Natural killer cell (primary cell): Measurements from ENCODE around the gene SKI. TPM values are rescaled to one million over a fixed set of nuclear protein-coding genes. Genes with fewer than 3 reads are reported as not detected.

Experiments
- ATAC-seq, 3 donors: fragments of 150-1000 bp in 2 of 3; fragments of 200-7000 bp in 1 of 3; cut with Tn5 transposase; 1 replicate in 1 of 3; 2 replicates in 2 of 3; pipeline ENCODE4 v1.10.0; 2021; ENCODE audit warnings: mild to moderate bottlenecking in 2 of 3, moderate library complexity in 2 of 3
- DNase-seq, 2 donors: peaks; one replicate each; pipeline versions ENCODE4 v3.0.0 to v3.0.0-alpha.2; 2013 to 2021; ENCODE audit warnings: mixed read lengths in 1 of 2
- H3K27ac ChIP-seq: one replicate; pipeline ENCODE4 v1.5.1; 2013; ENCODE audit warnings: mild to moderate bottlenecking, low read length
- H3K27me3 ChIP-seq: one replicate; pipeline ENCODE4 v1.6.1; 2013; ENCODE audit warnings: low read length; ENCODE audit not compliant: control insufficient read depth, insufficient read depth
- H3K36me3 ChIP-seq: one replicate; pipeline ENCODE4 v1.6.1; 2013; ENCODE audit warnings: low read length; ENCODE audit not compliant: control insufficient read depth, insufficient read depth
- H3K4me1 ChIP-seq: one replicate; pipeline ENCODE4 v1.6.1; 2013; ENCODE audit warnings: low read length; ENCODE audit not compliant: control insufficient read depth, insufficient read depth
- H3K4me3 ChIP-seq: one replicate; pipeline ENCODE4 v1.5.1; 2013; ENCODE audit warnings: low read length
- H3K9me3 ChIP-seq: one replicate; pipeline ENCODE4 v1.6.1; 2013; ENCODE audit warnings: low read length; ENCODE audit not compliant: control insufficient read depth, insufficient read depth
- H3K27ac Mint-ChIP-seq, 2 donors: one replicate each; pipeline ENCODE4 v1.8.0; 2022; ENCODE audit warnings: mild to moderate bottlenecking in 2 of 2, mixed read lengths in 2 of 2, moderate library complexity in 1 of 2
- H3K27me3 Mint-ChIP-seq, 2 donors: one replicate each; pipeline ENCODE4 v1.8.0; 2022; ENCODE audit warnings: low read depth in 2 of 2, mixed read lengths in 2 of 2
- H3K36me3 Mint-ChIP-seq: one replicate; pipeline ENCODE4 v1.8.0; 2022; ENCODE audit warnings: mixed read lengths
- H3K4me1 Mint-ChIP-seq, 2 donors: one replicate each; pipeline ENCODE4 v1.8.0; 2022; ENCODE audit warnings: mixed read lengths in 2 of 2
- H3K4me3 Mint-ChIP-seq: one replicate; pipeline ENCODE4 v1.8.0; 2022; ENCODE audit warnings: mild to moderate bottlenecking, moderate library complexity, mixed read lengths
- H3K9me3 Mint-ChIP-seq, 2 donors: one replicate each; pipeline ENCODE4 v1.8.0; 2022; ENCODE audit warnings: mixed read lengths in 2 of 2
- CTCF ChIP-seq: fragments of 200-600 bp; IDR thresholded peaks from one replicate; pipeline ENCODE4 v1.8.0; 2022; ENCODE audit warnings: antibody characterized with exemption
- WGBS: methylation state at CpG from one replicate; pipeline ENCODE4 v1.1.7; 2013; ENCODE audit warnings: missing lambda C conversion rate; ENCODE audit not compliant: insufficient coverage; 5-methylcytosine and 5-hydroxymethylcytosine counted together
- intact Hi-C: fragments of 100-400 bp; cut with micrococcal nuclease; formaldehyde crosslinking; loops from one replicate; pipeline ENCODE4 v1.14.2; 2022
- total RNA-seq, 4 donors: library from RNA; stranded (reverse); fragments of 120-200 nt in 1 of 4; gene quantifications; one replicate each; pipeline versions ENCODE4 v1.2.3 to v1.2.4, GENCODE V29; 2013 to 2022

Gene SKI
- total RNA-seq, 3 donors from 2014 or later (not counting 1 experiment from before 2014, with no cell fraction given), result 96.9 to 145 (median 140) TPM

DNA sequence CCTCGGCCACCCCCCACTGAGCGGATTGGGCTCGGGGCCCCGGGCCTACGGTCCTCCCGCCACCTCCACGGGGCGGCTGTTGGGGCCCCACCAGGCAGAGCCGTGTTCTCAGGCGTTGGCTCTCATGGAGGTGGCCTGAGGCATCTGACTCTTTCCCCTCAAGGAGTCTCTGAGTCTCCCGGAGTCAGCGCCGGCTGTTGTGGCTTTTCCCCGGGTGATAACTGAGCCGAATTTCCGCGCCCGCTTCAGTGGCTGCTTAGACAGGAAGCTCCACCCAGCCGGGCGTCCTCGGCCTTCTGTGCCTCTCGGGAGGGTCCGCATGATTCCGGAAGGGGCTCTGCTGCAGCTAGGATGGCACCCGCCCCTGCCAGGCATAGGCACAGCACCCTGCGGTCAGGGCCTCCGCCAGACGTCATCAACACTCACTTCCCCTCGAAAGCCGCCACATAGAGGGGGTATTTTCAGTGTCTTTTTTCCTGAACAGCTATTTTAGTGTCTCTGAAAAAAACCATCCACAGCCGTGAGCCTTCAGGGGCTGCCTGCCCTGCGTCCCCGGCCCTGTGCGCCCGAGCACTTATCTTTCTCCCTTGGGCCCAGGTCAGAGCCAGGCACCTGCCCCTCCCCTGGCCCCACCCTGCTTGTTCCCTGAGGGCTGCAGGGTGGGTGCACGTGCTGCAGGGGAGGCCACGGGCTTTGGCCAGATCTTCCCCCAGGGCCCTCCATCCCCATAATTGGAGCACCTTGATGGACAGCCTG, 72.9 kb downstream of the SKI start:
- peak overlapping the region; percentile 81 for H3K4me3 Mint-ChIP-seq
- H3K27me3 Mint-ChIP-seq, result no peaks in the 10 kb centered on the region
- Histone ChIP-seq H3K4me3 (peak overlapping the region; percentile 53), H3K9me3 (no peaks in the 10 kb centered on the region), H3K36me3 (peaks cover 20% of the 10 kb centered on the region), H3K4me1 (peaks cover 74% of the 10 kb centered on the region), H3K27me3 (no peaks in the 10 kb centered on the region), H3K27ac (peak overlapping the region; percentile 98)
- DNase-seq (peak; percentile 87 to 98), ATAC-seq (peak; percentile 65 to 87 (median 72))
- under 1% methylated on average over 36 of the region's 37 CpGs for WGBS
- no peaks in the 10 kb centered on the region for H3K9me3 Mint-ChIP-seq
- peaks cover 46 to 58% of the 10 kb centered on the region in 2 donors for H3K4me1 Mint-ChIP-seq
- peak overlapping the region; percentile 95 to 96 for H3K27ac Mint-ChIP-seq
- intact Hi-C loops, result loop anchor here (1.0 to 2.0 kb wide), 4 partner anchors 11 to 66 kb away; no protein-coding TSS in a partner anchor
- TF ChIP-seq CTCF, result no peak
- H3K36me3 Mint-ChIP-seq, result no peaks in the 10 kb centered on the region

DNA sequence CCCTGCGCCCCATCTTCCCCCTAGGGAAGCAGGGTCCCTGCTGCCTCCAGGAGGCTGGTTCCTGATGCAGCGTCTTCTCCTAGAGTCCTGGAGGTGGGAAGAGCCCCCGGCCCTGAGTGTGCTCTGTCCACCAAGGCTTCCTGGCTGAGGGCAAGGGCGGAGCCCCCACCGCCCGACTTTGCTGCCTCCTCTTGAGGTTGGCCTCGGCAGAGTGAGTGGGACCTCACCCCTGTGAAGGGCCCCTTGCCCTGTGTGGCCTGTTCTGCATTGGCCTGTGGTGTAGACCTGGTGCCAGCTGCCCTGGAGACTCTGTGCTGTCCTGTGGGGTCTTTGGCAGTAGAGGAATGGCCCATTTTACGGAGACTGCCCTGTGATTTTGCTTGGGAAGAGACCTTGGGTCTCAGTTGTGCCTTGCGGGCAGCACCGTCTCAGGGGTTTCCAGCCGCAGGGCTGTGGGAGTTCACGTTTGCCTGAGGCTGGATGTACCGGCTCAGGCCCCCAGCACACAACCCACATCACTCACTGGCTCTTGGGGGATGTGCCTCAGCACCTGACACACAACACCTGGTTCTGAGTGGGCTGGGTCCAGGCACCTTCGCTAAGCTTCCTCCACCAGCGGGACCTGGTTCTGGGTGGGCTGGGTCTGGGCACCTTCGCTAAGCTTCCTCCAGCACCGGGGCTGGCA, 73.6 kb downstream of the SKI start:
- Histone ChIP-seq H3K4me3 (peak overlapping the region; percentile 2), H3K9me3 (no peaks in the 10 kb centered on the region), H3K27me3 (no peaks in the 10 kb centered on the region), H3K27ac (peak overlapping the region; percentile 98), H3K4me1 (peaks cover 74% of the 10 kb centered on the region), H3K36me3 (peaks cover 20% of the 10 kb centered on the region)
- Mint-ChIP-seq H3K9me3 (no peaks in the 10 kb centered on the region), H3K4me1 (peaks cover 43 to 55% of the 10 kb centered on the region in 2 donors), H3K27ac (peak overlapping the region; percentile 95 to 96), H3K27me3 (no peaks in the 10 kb centered on the region), H3K36me3 (no peaks in the 10 kb centered on the region), H3K4me3 (peak overlapping the region; percentile 81)
- 53% methylated on average over 17 of the region's 17 CpGs for WGBS
- no peak for TF ChIP-seq CTCF
- ATAC-seq (no peak), DNase-seq (peak; percentile 42 to 51)
- intact Hi-C loops, result loop anchor here (1.0 to 2.0 kb wide), 4 partner anchors 11 to 67 kb away; no protein-coding TSS in a partner anchor

- Histone ChIP-seq H3K9me3 (no peaks in the 10 kb centered on the region), H3K4me1 (peaks cover 74% of the 10 kb centered on the region), H3K27ac (peak overlapping the region; percentile 98), H3K27me3 (no peaks in the 10 kb centered on the region), H3K4me3 (no peak overlapping the region), H3K36me3 (peaks cover 23% of the 10 kb centered on the region)
- intact Hi-C loops, result no loop called here
- Mint-ChIP-seq H3K4me1 (peaks cover 37 to 48% of the 10 kb centered on the region in 2 donors), H3K4me3 (peak overlapping the region; percentile 13), H3K9me3 (no peaks in the 10 kb centered on the region), H3K36me3 (peaks cover under 1% of the 10 kb centered on the region), H3K27ac (peak overlapping the region; percentile 42 to 96), H3K27me3 (no peaks in the 10 kb centered on the region)
- TF ChIP-seq CTCF, result no peak
- ATAC-seq, result no peak
- no peak for DNase-seq
- 95% methylated on average over 24 of the region's 24 CpGs for WGBS
Observed at GRCh38 chr1:2302292-2302925, 74.3 kb downstream of the SKI start.
